CD4-positive, alpha-beta T cell (primary cell): ENCODE results near the gene MYO9B. TPM values are rescaled to one million over a fixed set of nuclear protein-coding genes. Genes with fewer than 3 reads are reported as not detected.

Experiments used
- ATAC-seq: fragments of 200-7000 bp; cut with Tn5 transposase; one replicate; pipeline ENCODE4 v1.10.0; 2022; ENCODE audit warnings: mild to moderate bottlenecking; ENCODE audit not compliant: poor library complexity
- CTCF ChIA-PET: fragments of 350-600 bp; sonication (Branson Sonifier 250); formaldehyde crosslinking; loops from one replicate; lab custom pipeline; 2021; ENCODE audit warnings: antibody characterized with exemption, inconsistent platforms; lab: Charles Lee
- POLR2A ChIA-PET: fragments of 350-600 bp; sonication (Branson Sonifier 250); formaldehyde crosslinking; loops from one replicate; lab custom pipeline; 2021; ENCODE audit warnings: antibody characterized with exemption, inconsistent platforms; lab: Charles Lee
- DNase-seq, 14 experiments: peaks; one replicate each; pipeline ENCODE4 v3.0.0-alpha.2; 2013 to 2020; ENCODE audit warnings: mixed read lengths in 2 of 14
- H3K27ac ChIP-seq, 2 donors: one replicate each; pipeline versions ENCODE4 v1.5.1 to v1.7.0; 2013; ENCODE audit warnings: low read length in 2 of 2, low read depth in 1 of 2, mild to moderate bottlenecking in 1 of 2
- H3K27me3 ChIP-seq, 2 experiments: 1 replicate in 1 of 2; 2 replicates in 1 of 2; pipeline versions ENCODE4 v1.6.1 to v1.7.0; 2013; ENCODE audit warnings: low read length in 2 of 2, control low read depth in 1 of 2, mild to moderate bottlenecking in 1 of 2, moderate library complexity in 1 of 2; ENCODE audit not compliant: insufficient read depth in 2 of 2, control insufficient read depth in 1 of 2
- H3K36me3 ChIP-seq: one replicate; pipeline ENCODE4 v1.6.1; 2013; ENCODE audit warnings: low read length, control low read depth; ENCODE audit not compliant: insufficient read depth
- H3K4me1 ChIP-seq: one replicate; pipeline ENCODE4 v1.6.1; 2013; ENCODE audit warnings: low read length, control low read depth; ENCODE audit not compliant: insufficient read depth
- H3K4me3 ChIP-seq: one replicate; pipeline ENCODE4 v1.5.1; 2013; ENCODE audit warnings: mild to moderate bottlenecking, low read length, moderate library complexity
- H3K9me3 ChIP-seq, 2 experiments: 1 replicate in 1 of 2; 2 replicates in 1 of 2; pipeline versions ENCODE4 v1.6.1 to v1.7.0; 2013; ENCODE audit warnings: low read length in 2 of 2, mild to moderate bottlenecking in 2 of 2, control low read depth in 1 of 2, moderate library complexity in 1 of 2; ENCODE audit not compliant: control insufficient read depth in 1 of 2, insufficient read depth in 1 of 2
- H3K27ac Mint-ChIP-seq: one replicate; pipeline ENCODE4 v1.8.0; 2020; ENCODE audit warnings: mixed read lengths
- H3K27me3 Mint-ChIP-seq: one replicate; pipeline ENCODE4 v1.8.0; 2021; ENCODE audit warnings: mixed read lengths
- H3K36me3 Mint-ChIP-seq: one replicate; pipeline ENCODE4 v1.8.0; 2021; ENCODE audit warnings: low read depth, mixed read lengths
- H3K4me1 Mint-ChIP-seq: one replicate; pipeline ENCODE4 v1.8.0; 2021; ENCODE audit warnings: low read depth, mixed read lengths
- H3K4me3 Mint-ChIP-seq: one replicate; pipeline ENCODE4 v1.8.0; 2020; ENCODE audit warnings: mild to moderate bottlenecking, mixed read lengths
- H3K9me3 Mint-ChIP-seq: one replicate; pipeline ENCODE4 v1.8.0; 2020; ENCODE audit warnings: mixed read lengths
- intact Hi-C, 2 experiments: fragments of 100-400 bp; cut with DNase I in 1 of 2; cut with micrococcal nuclease in 1 of 2; formaldehyde crosslinking; loops; one replicate each; pipeline versions ENCODE4 v1.15.1 to v1.9.0; 2023 to 2025; cut with DNase I, micrococcal nuclease
- total RNA-seq, 174 experiments: library from RNA in 2 of 174; stranded (reverse) in 2 of 174; gene quantifications; one replicate each; pipeline ENCODE4 v1.2.3 and lab custom pipeline; 2021 to 2026
- TF ChIP-seq, protein P1 (sequence below): fragments of 200-600 bp; IDR thresholded peaks from one replicate; pipeline ENCODE4 v1.8.0; 2022; ENCODE audit warnings: antibody characterized with exemption, mild to moderate bottlenecking

MYO9B gene
- total RNA-seq, 2 experiments from 2014 or later: 176 to 184 TPM

GRCh38 chr19:17155251-17155650 lies 79.7 kb downstream of the MYO9B start:
- no peak overlapping the region for H3K4me3 Mint-ChIP-seq
- no peak for DNase-seq
- Histone ChIP-seq H3K4me1 (no peaks in the 10 kb centered on the region), H3K27me3 (no peaks in the 10 kb centered on the region), H3K9me3 (no peaks in the 10 kb centered on the region), H3K36me3 (peaks cover 78% of the 10 kb centered on the region), H3K4me3 (no peak overlapping the region), H3K27ac (no peak overlapping the region)
- ATAC-seq: no peak
- no peaks in the 10 kb centered on the region for H3K9me3 Mint-ChIP-seq
- no peak overlapping the region for H3K27ac Mint-ChIP-seq
- ChIA-PET POLR2A (no interaction called here), CTCF (interaction anchor here (0.6 kb wide), 1 partner anchor 106 kb away, joined by 3 read pairs; no protein-coding TSS in a partner anchor)
- no peaks in the 10 kb centered on the region for H3K27me3 Mint-ChIP-seq
- TF ChIP-seq, protein P1, sequence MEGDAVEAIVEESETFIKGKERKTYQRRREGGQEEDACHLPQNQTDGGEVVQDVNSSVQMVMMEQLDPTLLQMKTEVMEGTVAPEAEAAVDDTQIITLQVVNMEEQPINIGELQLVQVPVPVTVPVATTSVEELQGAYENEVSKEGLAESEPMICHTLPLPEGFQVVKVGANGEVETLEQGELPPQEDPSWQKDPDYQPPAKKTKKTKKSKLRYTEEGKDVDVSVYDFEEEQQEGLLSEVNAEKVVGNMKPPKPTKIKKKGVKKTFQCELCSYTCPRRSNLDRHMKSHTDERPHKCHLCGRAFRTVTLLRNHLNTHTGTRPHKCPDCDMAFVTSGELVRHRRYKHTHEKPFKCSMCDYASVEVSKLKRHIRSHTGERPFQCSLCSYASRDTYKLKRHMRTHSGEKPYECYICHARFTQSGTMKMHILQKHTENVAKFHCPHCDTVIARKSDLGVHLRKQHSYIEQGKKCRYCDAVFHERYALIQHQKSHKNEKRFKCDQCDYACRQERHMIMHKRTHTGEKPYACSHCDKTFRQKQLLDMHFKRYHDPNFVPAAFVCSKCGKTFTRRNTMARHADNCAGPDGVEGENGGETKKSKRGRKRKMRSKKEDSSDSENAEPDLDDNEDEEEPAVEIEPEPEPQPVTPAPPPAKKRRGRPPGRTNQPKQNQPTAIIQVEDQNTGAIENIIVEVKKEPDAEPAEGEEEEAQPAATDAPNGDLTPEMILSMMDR: no peak
- peaks cover 78% of the 10 kb centered on the region for H3K36me3 Mint-ChIP-seq
- intact Hi-C loops: no loop called here
- H3K4me1 Mint-ChIP-seq: no peaks in the 10 kb centered on the region

GRCh38 chr19:17156296-17156946 lies 80.8 kb downstream of the MYO9B start:
- Histone ChIP-seq H3K9me3 (no peaks in the 10 kb centered on the region), H3K27ac (no peak overlapping the region), H3K36me3 (peaks cover 81% of the 10 kb centered on the region), H3K27me3 (no peaks in the 10 kb centered on the region), H3K4me1 (no peaks in the 10 kb centered on the region), H3K4me3 (no peak overlapping the region)
- Mint-ChIP-seq H3K36me3 (peaks cover 81% of the 10 kb centered on the region), H3K27me3 (no peaks in the 10 kb centered on the region), H3K4me3 (no peak overlapping the region), H3K4me1 (no peaks in the 10 kb centered on the region), H3K9me3 (no peaks in the 10 kb centered on the region), H3K27ac (no peak overlapping the region)
- DNase-seq: no peak
- no peak for ATAC-seq
- CTCF ChIA-PET: interaction anchor here (0.6 kb wide), 1 partner anchor 36 kb away, joined by 4 read pairs; no protein-coding TSS in a partner anchor
- TF ChIP-seq, protein P1: no peak
- intact Hi-C loops: no loop called here
- POLR2A ChIA-PET: interaction anchor here (0.7 to 1.5 kb wide), 2 partner anchors 31 to 1060 kb away, joined by 3 to 4 read pairs; no protein-coding TSS in a partner anchor

GRCh38 chr19:17156947-17157302 lies 81.3 kb downstream of the MYO9B start:
- Histone ChIP-seq H3K4me1 (no peaks in the 10 kb centered on the region), H3K4me3 (no peak overlapping the region), H3K36me3 (peaks cover 82% of the 10 kb centered on the region), H3K27ac (no peak overlapping the region), H3K9me3 (no peaks in the 10 kb centered on the region), H3K27me3 (no peaks in the 10 kb centered on the region)
- peaks cover 82% of the 10 kb centered on the region for H3K36me3 Mint-ChIP-seq
- POLR2A ChIA-PET: interaction anchor here (0.7 to 1.5 kb wide), 2 partner anchors 31 to 1060 kb away, joined by 3 to 4 read pairs; no protein-coding TSS in a partner anchor
- TF ChIP-seq, protein P1: no peak
- H3K27me3 Mint-ChIP-seq: no peaks in the 10 kb centered on the region
- DNase-seq (peak in 2 of 14 experiments; percentile 51 to 54), ATAC-seq (no peak)
- intact Hi-C loops: no loop called here
- no peak overlapping the region for H3K4me3 Mint-ChIP-seq
- CTCF ChIA-PET: no interaction called here
- H3K4me1 Mint-ChIP-seq: no peaks in the 10 kb centered on the region
- H3K27ac Mint-ChIP-seq: no peak overlapping the region
- H3K9me3 Mint-ChIP-seq: no peaks in the 10 kb centered on the region
